Activated naive CD4-positive, alpha-beta T cell treated with anti-CD3 and anti-CD28 coated beads, Interleukin-2, amount 50 U/mL, for 72 hours (primary cell): ENCODE measurements around the gene PYCR2. TPM values are rescaled to one million over a fixed set of nuclear protein-coding genes. Genes with fewer than 3 reads are reported as not detected.
"Not testable (repeated sequence)": the region's sequence is repeated elsewhere in the genome, so short reads cannot be mapped to it uniquely, and the experiment has no call there.

Experiments
- ATAC-seq, 2 donors: fragments of 150-1000 bp; cut with Tn5 transposase; 2 replicates each; pipeline ENCODE4 v1.10.0; 2021; ENCODE audit warnings: mild to moderate bottlenecking in 2 of 2, moderate library complexity in 2 of 2
- DNase-seq, 2 donors: peaks; one replicate each; pipeline ENCODE4 v3.0.0; 2021 to 2022; ENCODE audit warnings: low spot score in 2 of 2
- H3K27ac Mint-ChIP-seq, 2 donors: one replicate each; pipeline ENCODE4 v1.8.0; 2022; ENCODE audit warnings: mild to moderate bottlenecking in 2 of 2, mixed read lengths in 2 of 2
- H3K36me3 Mint-ChIP-seq, 2 donors: one replicate each; pipeline ENCODE4 v1.8.0; 2022; ENCODE audit warnings: mixed read lengths in 2 of 2
- H3K9me3 Mint-ChIP-seq, 2 donors: one replicate each; pipeline ENCODE4 v1.8.0; 2022; ENCODE audit warnings: mixed read lengths in 2 of 2
- total RNA-seq, 2 donors: library from RNA; stranded (reverse); gene quantifications; one replicate each; pipeline ENCODE4 v1.2.3, GENCODE V29; 2022

PYCR2 gene
- total RNA-seq, 2 donors from 2014 or later: 114 to 129 TPM

GRCh38 chr1:225888898-225889601 is 35.0 kb downstream of the PYCR2 start, which contains the start of gene LEFTY1:
TSS of gene LEFTY1 (minus strand) at chr1:225889146. CDS start at chr1:225889066, 80 bp downstream.
- Mint-ChIP-seq H3K27ac (peak within 1 kb of the TSS in 1 of 2 donors; percentile 29), H3K9me3 (no peaks in the 10 kb centered on the region), H3K36me3 (no peaks in the 10 kb centered on the region)
- ATAC-seq (no peak), DNase-seq (no peak)

- no peak for DNase-seq
- Mint-ChIP-seq H3K9me3 (no peaks in the 10 kb centered on the region), H3K27ac (peak overlapping the region in 1 of 2 donors; percentile 29), H3K36me3 (no peaks in the 10 kb centered on the region)
- ATAC-seq: no peak
Observed at GRCh38 chr1:225888289-225888897, 35.7 kb downstream of the PYCR2 start.

- not testable (repeated sequence) for ATAC-seq, DNase-seq, H3K36me3 Mint-ChIP-seq, H3K9me3 Mint-ChIP-seq, H3K27ac Mint-ChIP-seq
Observed at GRCh38 chr1:225887554-225888288, 36.3 kb downstream of the PYCR2 start.

- H3K9me3 Mint-ChIP-seq: no peaks in the 10 kb centered on the region
- H3K27ac Mint-ChIP-seq: no peak overlapping the region
- no peak for ATAC-seq
- no peaks in the 10 kb centered on the region for H3K36me3 Mint-ChIP-seq
- DNase-seq: no peak
Observed at GRCh38 chr1:225887030-225887314, 37.1 kb downstream of the PYCR2 start.

GRCh38 chr1:225886159-225887029 is 37.7 kb downstream of the PYCR2 start:
- Mint-ChIP-seq H3K9me3 (no peaks in the 10 kb centered on the region), H3K27ac (no peak overlapping the region), H3K36me3 (no peaks in the 10 kb centered on the region)
- ATAC-seq (no peak), DNase-seq (no peak)

- H3K27ac Mint-ChIP-seq: no peak overlapping the region
- no peaks in the 10 kb centered on the region for H3K36me3 Mint-ChIP-seq
- ATAC-seq: no peak
- no peak for DNase-seq
- H3K9me3 Mint-ChIP-seq: no peaks in the 10 kb centered on the region
Observed at GRCh38 chr1:225885336-225885735, 38.7 kb downstream of the PYCR2 start.

GRCh38 chr1:225883616-225884265 is 40.3 kb downstream of the PYCR2 start:
- Mint-ChIP-seq H3K9me3 (no peaks in the 10 kb centered on the region), H3K36me3 (no peaks in the 10 kb centered on the region), H3K27ac (peak overlapping the region in 1 of 2 donors; percentile 85)
- ATAC-seq (no peak), DNase-seq (no peak)

GRCh38 chr1:225882694-225883615 is 41.1 kb downstream of the PYCR2 start:
- DNase-seq (peak; percentile 44 to 62), ATAC-seq (peak; percentile 35 to 48)
- Mint-ChIP-seq H3K36me3 (no peaks in the 10 kb centered on the region), H3K9me3 (no peaks in the 10 kb centered on the region), H3K27ac (peak overlapping the region; percentile 84 to 85)

- Mint-ChIP-seq H3K36me3 (peaks cover 0 to 7% of the 10 kb centered on the region in 2 donors), H3K9me3 (no peaks in the 10 kb centered on the region), H3K27ac (peak within 1 kb of the TSS; percentile 84 to 85)
- peak; percentile 84 to 87 for DNase-seq
- peak; percentile 69 to 80 for ATAC-seq
Observed at GRCh38 chr1:225881959-225882693, 41.9 kb downstream of the PYCR2 start, which contains the start of gene TMEM63A. TSS of gene TMEM63A (minus strand) at chr1:225882380. CDS start at chr1:225877580, 4,800 bp downstream.

- Mint-ChIP-seq H3K36me3 (peaks cover 0 to 9% of the 10 kb centered on the region in 2 donors), H3K27ac (peak overlapping the region; percentile 81 to 85), H3K9me3 (no peaks in the 10 kb centered on the region)
- peak; percentile 68 to 78 for ATAC-seq
- DNase-seq: peak; percentile 41 to 71
Observed at GRCh38 chr1:225881081-225881958, 42.7 kb downstream of the PYCR2 start.

- Mint-ChIP-seq H3K36me3 (peaks cover 0 to 9% of the 10 kb centered on the region in 2 donors), H3K27ac (peak overlapping the region in 1 of 2 donors; percentile 85), H3K9me3 (no peaks in the 10 kb centered on the region)
- DNase-seq: no peak
- ATAC-seq: no peak
Observed at GRCh38 chr1:225880636-225881035, 43.4 kb downstream of the PYCR2 start.

- DNase-seq (no peak), ATAC-seq (no peak)
- Mint-ChIP-seq H3K9me3 (no peaks in the 10 kb centered on the region), H3K27ac (peak overlapping the region; percentile 12 to 85), H3K36me3 (peaks cover 0 to 9% of the 10 kb centered on the region in 2 donors)
Observed at GRCh38 chr1:225880222-225880588, 43.8 kb downstream of the PYCR2 start.

GRCh38 chr1:225879521-225880221 is 44.4 kb downstream of the PYCR2 start:
- Mint-ChIP-seq H3K9me3 (no peaks in the 10 kb centered on the region), H3K36me3 (peaks cover 0 to 9% of the 10 kb centered on the region in 2 donors), H3K27ac (peak overlapping the region; percentile 12 to 85)
- no peak for DNase-seq
- no peak for ATAC-seq
